ENCODE data around the gene RASAL2.

- TF ChIP-seq, protein P1, sequence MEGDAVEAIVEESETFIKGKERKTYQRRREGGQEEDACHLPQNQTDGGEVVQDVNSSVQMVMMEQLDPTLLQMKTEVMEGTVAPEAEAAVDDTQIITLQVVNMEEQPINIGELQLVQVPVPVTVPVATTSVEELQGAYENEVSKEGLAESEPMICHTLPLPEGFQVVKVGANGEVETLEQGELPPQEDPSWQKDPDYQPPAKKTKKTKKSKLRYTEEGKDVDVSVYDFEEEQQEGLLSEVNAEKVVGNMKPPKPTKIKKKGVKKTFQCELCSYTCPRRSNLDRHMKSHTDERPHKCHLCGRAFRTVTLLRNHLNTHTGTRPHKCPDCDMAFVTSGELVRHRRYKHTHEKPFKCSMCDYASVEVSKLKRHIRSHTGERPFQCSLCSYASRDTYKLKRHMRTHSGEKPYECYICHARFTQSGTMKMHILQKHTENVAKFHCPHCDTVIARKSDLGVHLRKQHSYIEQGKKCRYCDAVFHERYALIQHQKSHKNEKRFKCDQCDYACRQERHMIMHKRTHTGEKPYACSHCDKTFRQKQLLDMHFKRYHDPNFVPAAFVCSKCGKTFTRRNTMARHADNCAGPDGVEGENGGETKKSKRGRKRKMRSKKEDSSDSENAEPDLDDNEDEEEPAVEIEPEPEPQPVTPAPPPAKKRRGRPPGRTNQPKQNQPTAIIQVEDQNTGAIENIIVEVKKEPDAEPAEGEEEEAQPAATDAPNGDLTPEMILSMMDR (IDR thresholded peaks at IDR 0.05), result no peak
- no peak for TF ChIP-seq POLR2A (IDR thresholded peaks at IDR 0.05)
Observed at GRCh38 chr1:178263341-178263740, 169.4 kb downstream of the RASAL2 start.
